Skin epidermis (tissue), 12 donors: ENCODE data around the gene GABBR1.
"Not testable (repeated sequence)": the region's sequence is repeated elsewhere in the genome, so short reads cannot be mapped to it uniquely, and the experiment has no call there.

Source experiments
- H3K27ac ChIP-seq, 21 experiments: fragments of 200-600 bp; sonication (generic) in 11 of 21; one replicate each; pipeline ENCODE4 v1.5.0; 2020; ENCODE audit warnings: mild to moderate bottlenecking in 3 of 21, inconsistent platforms in 2 of 21, moderate library complexity in 2 of 21
- H3K4me3 ChIP-seq, 7 experiments: fragments of 200-600 bp; sonication (generic) in 2 of 7; one replicate each; pipeline ENCODE4 v1.5.0; 2020; ENCODE audit warnings: inconsistent platforms in 2 of 7, mild to moderate bottlenecking in 2 of 7, moderate library complexity in 1 of 7

The GABBR1 gene

GRCh38 chr6:29632789-29633533 is at the start of gene GABBR1:
Gene GABBR1, minus strand, starts transcription at chr6:29633183. Its CDS starts 798 bp downstream, at chr6:29632385.
- H3K27ac ChIP-seq: peak within 1 kb of the TSS; percentile 16 to 92 (median 77)
- peak within 1 kb of the TSS; percentile 47 to 91 (median 75) for H3K4me3 ChIP-seq

GRCh38 chr6:29681811-29682210 is 48.8 kb upstream of the GABBR1 start:
- Histone ChIP-seq H3K27ac (no peak overlapping the region), H3K4me3 (no peak overlapping the region)

GRCh38 chr6:29680904-29681303 is 47.9 kb upstream of the GABBR1 start, which contains the start of gene ZFP57:
Gene ZFP57, minus strand, starts transcription at chr6:29681152. Its CDS starts 4,149 bp downstream, at chr6:29677003.
- Histone ChIP-seq H3K4me3 (peak within 1 kb of the TSS in 4 of 7 experiments; percentile 7 to 30 (median 18)), H3K27ac (peak within 1 kb of the TSS in 3 of 21 experiments; percentile 54 to 66 (median 66))

GRCh38 chr6:29680416-29680815 is 47.4 kb upstream of the GABBR1 start:
- peak overlapping the region in 3 of 21 experiments; percentile 54 to 66 (median 66) for H3K27ac ChIP-seq
- peak overlapping the region in 4 of 7 experiments; percentile 7 to 30 (median 18) for H3K4me3 ChIP-seq

GRCh38 chr6:29679962-29680361 is 47.0 kb upstream of the GABBR1 start:
- H3K4me3 ChIP-seq: peak overlapping the region in 1 of 7 experiments; percentile 30
- peak overlapping the region in 1 of 21 experiments; percentile 66 for H3K27ac ChIP-seq

GRCh38 chr6:29678114-29678513 is 45.1 kb upstream of the GABBR1 start:
- H3K4me3 ChIP-seq: no peak overlapping the region
- no peak overlapping the region for H3K27ac ChIP-seq

GRCh38 chr6:29676981-29677601 is 44.1 kb upstream of the GABBR1 start:
- no peak overlapping the region for H3K4me3 ChIP-seq
- no peak overlapping the region for H3K27ac ChIP-seq

- Histone ChIP-seq H3K4me3 (no peak overlapping the region), H3K27ac (no peak overlapping the region)
Observed at GRCh38 chr6:29675561-29675960, 42.6 kb upstream of the GABBR1 start.

- H3K4me3 ChIP-seq: no peak overlapping the region
- no peak overlapping the region for H3K27ac ChIP-seq
Observed at GRCh38 chr6:29674008-29674407, 41.0 kb upstream of the GABBR1 start.

- Histone ChIP-seq H3K4me3 (no peak overlapping the region), H3K27ac (no peak overlapping the region)
Observed at GRCh38 chr6:29673161-29673560, 40.2 kb upstream of the GABBR1 start.

GRCh38 chr6:29672116-29672515 is 39.1 kb upstream of the GABBR1 start:
- H3K4me3 ChIP-seq, H3K27ac ChIP-seq: not testable (repeated sequence)

GRCh38 chr6:29671026-29671425 is 38.0 kb upstream of the GABBR1 start:
- Histone ChIP-seq H3K4me3 (no peak overlapping the region), H3K27ac (no peak overlapping the region)

- no peak overlapping the region for H3K4me3 ChIP-seq
- no peak overlapping the region for H3K27ac ChIP-seq
Observed at GRCh38 chr6:29667158-29667557, 34.2 kb upstream of the GABBR1 start.

GRCh38 chr6:29666826-29667130 is 33.8 kb upstream of the GABBR1 start:
- Histone ChIP-seq H3K4me3 (no peak overlapping the region), H3K27ac (no peak overlapping the region)

GRCh38 chr6:29665942-29666825 is 33.2 kb upstream of the GABBR1 start:
- Histone ChIP-seq H3K4me3 (no peak overlapping the region), H3K27ac (no peak overlapping the region)

GRCh38 chr6:29663300-29664042 is 30.5 kb upstream of the GABBR1 start:
- no peak overlapping the region for H3K27ac ChIP-seq

GRCh38 chr6:29661502-29662141 is 28.6 kb upstream of the GABBR1 start:
- not testable (repeated sequence) for H3K27ac ChIP-seq, H3K4me3 ChIP-seq

More at GRCh38 chr6:29663300-29664042, 30.5 kb upstream of the GABBR1 start:
- no peak overlapping the region for H3K4me3 ChIP-seq

- H3K27ac ChIP-seq: no peak overlapping the region
Observed at GRCh38 chr6:29661071-29661470, 28.1 kb upstream of the GABBR1 start.

GRCh38 chr6:29656798-29657197 is 23.8 kb upstream of the GABBR1 start, which contains the start of gene MOG:
Gene MOG, plus strand, starts transcription at chr6:29657092. Its CDS starts 118 bp downstream, at chr6:29657210.
- H3K4me3 ChIP-seq: no peak within 1 kb of the TSS

More at GRCh38 chr6:29661071-29661470, 28.1 kb upstream of the GABBR1 start:
- H3K4me3 ChIP-seq: no peak overlapping the region

More at GRCh38 chr6:29656798-29657197, 23.8 kb upstream of the GABBR1 start, which contains the start of gene MOG:
- H3K27ac ChIP-seq: no peak within 1 kb of the TSS
